Regular cardiac myocyte (primary cell): ENCODE results near the gene RNF213. TPM values are rescaled to one million over a fixed set of nuclear protein-coding genes. Genes with fewer than 3 reads are reported as not detected.

Experiments used
- total RNA-seq: library from RNA; depleted of rRNA; stranded (reverse); fragments of >200 nt; gene quantifications from 2 replicates; pipeline ENCODE4 v1.2.3, GENCODE V29; 2014

RNF213 gene
- total RNA-seq = 66.7 and 95.6 TPM in 2 replicates

GRCh38 chr17:80260791-80261158 lies at the start of gene RNF213:
TSS of gene RNF213 (plus strand) at chr17:80260852. CDS start at chr17:80263682, 2,830 bp downstream.

GRCh38 chr17:80220054-80220735 lies 40.5 kb upstream of the RNF213 start, which contains the start of the genes SGSH and SLC26A11:
TSS of gene SGSH (minus strand) at chr17:80220333. CDS start at chr17:80220313, 20 bp downstream.
TSS of gene SLC26A11 (plus strand) at chr17:80220427. CDS start at chr17:80221561, 1,134 bp downstream.

GRCh38 chr17:80414803-80415625 lies 154.4 kb downstream of the RNF213 start, which contains the start of gene ENDOV:
TSS of gene ENDOV (plus strand) at chr17:80415167. CDS start at chr17:80415195, 28 bp downstream.

Other genes with a start within 250 kb of the RNF213 start
- gene TBC1D16, start 225.0 kb upstream of the RNF213 start, total RNA-seq = 20.0 and 24.0 TPM in 2 replicates
- 2.5 and 2.7 TPM in 2 replicates for gene CCDC40, start 224.2 kb upstream of the RNF213 start, total RNA-seq
- 5.9 and 33.8 TPM in 2 replicates for gene GAA, start 159.3 kb upstream of the RNF213 start, total RNA-seq
- 99.8 and 141 TPM in 2 replicates for gene EIF4A3, start 113.7 kb upstream of the RNF213 start, total RNA-seq
- gene CARD14, start 90.8 kb upstream of the RNF213 start, total RNA-seq = under 0.01 TPM in 1 of 2 replicates, not detected in the other
- 5.4 and 6.9 TPM in 2 replicates for gene SGSH, start 40.5 kb upstream of the RNF213 start, total RNA-seq
- gene SLC26A11, start 40.4 kb upstream of the RNF213 start, total RNA-seq = 4.0 and 7.3 TPM in 2 replicates
- gene ENDOV, start 154.3 kb downstream of the RNF213 start, total RNA-seq = 23.0 and 32.1 TPM in 2 replicates
- gene NPTX1, start 215.8 kb downstream of the RNF213 start, total RNA-seq = 5.6 and 8.4 TPM in 2 replicates